ENCODE results near the gene KCNAB3.

KCNAB3 gene

GRCh38 chr17:7880076-7880868 is 49.4 kb downstream of the KCNAB3 start:
- no peak for DNase-seq (ENCODE audit: low read depth in 2 of 2)

DNA sequence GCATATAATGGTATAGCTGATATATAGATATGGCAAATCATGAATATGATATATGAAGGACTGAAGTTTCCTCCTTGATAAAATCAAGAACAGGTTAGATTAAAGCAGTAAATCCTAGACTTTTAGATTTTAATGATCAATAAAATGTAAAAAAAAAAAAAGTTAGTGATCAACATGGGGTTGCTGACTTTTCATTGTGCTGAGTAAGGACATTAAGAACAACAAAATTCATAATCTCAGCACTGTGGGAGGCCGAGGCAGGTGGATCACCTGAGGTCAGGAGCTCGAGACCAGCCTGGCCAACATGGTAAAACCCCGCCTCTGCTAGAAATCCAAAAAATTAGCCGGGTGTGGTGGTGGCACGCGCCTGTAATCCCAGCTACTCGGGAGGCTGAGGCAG is 51.4 kb downstream of the KCNAB3 start:
- no peak for DNase-seq (ENCODE audit: low read depth in 2 of 2)

DNA sequence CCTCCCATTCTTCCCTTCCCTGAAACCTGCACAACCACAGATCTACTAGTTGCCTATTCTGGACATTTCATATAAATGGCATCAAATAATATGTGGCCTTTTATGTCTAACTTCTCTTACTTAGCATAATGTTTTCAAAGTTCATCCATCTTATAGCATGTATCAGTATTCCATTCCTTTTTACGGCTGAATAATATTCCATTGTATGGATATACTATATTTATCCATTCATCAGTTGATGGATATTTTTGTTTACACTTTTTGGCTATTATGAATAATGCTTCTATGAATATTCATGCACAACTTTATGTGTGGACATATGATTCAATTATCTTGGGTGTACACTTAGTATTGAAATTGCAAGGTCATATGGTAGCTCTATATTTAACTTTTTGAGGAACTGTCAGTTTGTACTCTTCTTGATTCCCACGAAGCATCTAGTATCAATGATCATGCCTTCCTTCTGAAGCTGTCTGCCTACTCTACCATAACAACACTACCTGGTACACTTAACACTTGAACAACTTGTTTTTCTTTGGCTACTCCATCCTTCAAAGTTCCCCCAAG is 53.8 kb downstream of the KCNAB3 start:
- DNase-seq (ENCODE audit: low read depth in 2 of 2) = no peak

DNA sequence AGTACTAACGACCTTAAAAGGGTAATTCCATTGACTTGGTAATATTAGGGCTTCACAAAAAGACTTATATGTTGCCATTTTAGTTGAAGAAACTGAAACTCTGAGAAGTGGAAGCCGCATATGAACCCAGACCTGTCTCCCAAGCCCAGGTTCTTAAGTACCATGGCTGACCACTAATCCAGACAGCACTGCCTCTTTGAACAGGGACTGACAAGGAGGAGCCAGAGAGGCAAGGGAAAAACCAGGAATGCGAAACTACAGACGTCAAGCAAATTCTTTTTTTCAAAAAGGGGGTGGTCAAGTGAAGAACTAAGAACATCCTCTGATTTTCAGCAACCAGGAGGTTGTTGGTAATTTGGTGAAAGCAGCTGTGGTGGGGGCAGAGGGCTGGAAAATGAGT is 56.6 kb downstream of the KCNAB3 start:
- DNase-seq (ENCODE audit: low read depth in 2 of 2) = no peak

All from stimulated activated CD4-positive, alpha-beta T cell treated with anti-CD3 and anti-CD28 coated beads, Interleukin-4, amount 100 ng/mL, for 48 hours (primary cell).